ENCODE data around the gene CARMIL1.

DNA sequence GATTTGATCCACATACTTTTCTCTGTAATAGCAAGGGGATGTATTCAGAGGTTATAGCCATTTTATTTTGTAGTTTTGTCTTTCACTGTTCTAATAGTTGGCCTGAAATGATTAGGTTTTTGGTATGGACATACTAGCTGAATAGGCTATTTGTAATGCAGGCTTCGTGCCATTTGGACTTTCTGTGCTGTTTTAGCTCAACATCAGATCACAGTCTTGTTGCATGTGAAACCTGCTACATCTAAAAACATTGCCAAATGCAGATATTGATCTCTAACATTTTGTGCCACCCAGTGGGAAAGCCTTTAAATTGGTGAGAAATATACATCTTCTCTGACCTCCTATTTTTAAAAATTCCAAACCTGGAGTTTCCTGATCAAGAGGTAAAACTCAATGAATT, 215.3 kb downstream of the CARMIL1 start:
- TF ChIP-seq POLR2AphosphoS5 (IDR thresholded peaks at IDR 0.05) (no peak), POLR2A (IDR thresholded peaks at IDR 0.05) (no peak)

Data from spleen (tissue), 3 donors.